GM21576 (cell line): Measurements from ENCODE around the gene PARD3B.

Source experiments
- ATAC-seq: cut with Tn5 transposase; IDR thresholded peaks from one replicate; pipeline ENCODE4 v1.9.1; 2021; ENCODE audit warnings: mild to moderate bottlenecking, moderate library complexity; ENCODE audit not compliant: unreplicated experiment

The PARD3B gene

DNA sequence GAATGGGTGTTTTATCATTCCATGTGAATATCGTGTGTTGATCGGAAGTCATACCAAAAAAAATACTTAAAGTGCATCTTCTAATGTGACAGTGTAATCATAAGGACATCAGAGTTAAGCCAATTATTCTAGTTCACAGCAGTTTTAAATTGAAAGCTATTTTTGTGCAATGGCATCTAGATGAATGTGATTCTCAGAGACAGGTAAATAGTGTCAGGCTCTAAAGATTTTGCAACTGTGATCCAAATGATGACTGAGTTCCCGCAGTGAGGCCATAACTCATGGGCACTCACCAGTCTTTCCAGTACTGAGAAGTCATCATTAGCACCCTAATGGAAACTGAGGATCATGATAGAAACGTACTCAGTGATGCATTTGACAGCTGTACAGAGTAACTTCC, 542.6 kb downstream of the PARD3B start:
- ATAC-seq, result no peak

DNA sequence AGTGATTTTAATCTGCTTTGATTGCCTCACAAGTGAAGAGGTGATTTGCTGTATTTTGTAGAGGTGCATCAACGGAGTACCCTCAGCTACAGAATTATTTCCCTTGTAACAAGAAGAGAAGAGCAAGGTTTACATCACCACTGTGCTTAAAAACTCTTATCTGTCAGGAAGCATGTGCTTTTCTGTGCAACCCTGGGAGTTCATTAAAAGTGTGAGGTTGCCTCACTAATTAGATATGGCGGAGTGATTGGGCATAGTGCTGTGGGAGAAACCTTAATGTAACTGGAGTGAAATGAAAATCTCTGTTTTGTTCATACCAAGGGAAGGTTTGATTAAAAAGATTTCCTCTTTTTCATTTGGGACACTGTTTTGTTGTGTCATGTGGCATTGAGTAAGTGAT, 544.7 kb downstream of the PARD3B start:
- no peak for ATAC-seq

DNA sequence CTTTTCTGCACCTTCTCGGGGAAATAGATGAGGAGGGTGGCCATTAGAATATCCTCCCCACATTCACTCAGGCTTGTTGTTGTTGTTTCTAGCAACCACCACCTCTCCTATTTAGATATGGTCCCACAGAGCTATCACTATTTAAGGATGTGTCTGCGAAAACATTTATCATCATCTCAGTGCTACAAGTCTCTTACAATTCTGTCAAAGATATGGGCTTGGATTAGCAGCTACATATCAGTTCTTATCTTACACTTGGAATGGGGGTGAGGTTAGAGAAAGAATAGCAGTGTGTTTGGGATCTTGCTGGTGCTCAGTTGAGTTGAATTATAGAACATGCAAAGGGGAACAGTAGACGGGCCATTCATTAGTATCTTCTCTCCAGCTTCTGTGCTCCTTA, 546.1 kb downstream of the PARD3B start:
- no peak for ATAC-seq

DNA sequence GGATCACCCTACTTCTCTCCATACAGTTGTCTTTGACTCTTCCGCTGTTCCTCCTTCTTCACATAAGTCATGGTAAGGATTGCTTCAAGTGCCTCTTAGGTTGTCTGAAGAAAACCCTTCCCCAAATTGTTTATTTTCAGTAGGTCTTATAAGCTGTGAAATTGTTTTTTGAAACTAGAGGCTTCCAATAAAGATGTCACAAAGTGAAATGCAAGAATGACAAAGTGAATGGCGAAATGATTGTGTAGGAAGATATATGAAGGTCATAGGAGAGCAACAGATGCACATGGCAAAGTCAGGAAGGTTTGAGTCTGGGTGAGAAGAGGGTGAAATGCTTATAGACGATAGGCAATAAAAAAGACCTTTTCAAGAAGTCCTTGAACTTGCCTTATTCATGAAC, 548.8 kb downstream of the PARD3B start:
- no peak for ATAC-seq

DNA sequence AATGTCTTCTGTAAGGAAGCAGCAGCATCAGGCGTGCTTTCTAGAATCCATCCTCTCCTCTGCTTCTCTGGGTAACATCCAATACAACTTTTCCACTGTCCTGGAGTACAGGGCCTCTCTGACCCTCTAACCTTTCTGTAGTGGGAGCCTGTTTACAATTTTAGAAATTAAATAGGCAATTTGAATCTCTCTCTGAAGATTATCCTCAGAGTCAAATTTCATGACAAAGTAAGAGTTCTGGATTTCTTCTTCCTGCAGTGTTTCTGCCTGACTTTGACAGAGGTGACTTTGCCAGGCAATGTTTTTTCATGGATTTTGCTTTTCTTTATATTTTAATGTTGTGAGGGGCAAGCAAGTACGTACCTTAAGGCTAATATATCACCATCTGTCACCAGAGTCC, 558.4 kb downstream of the PARD3B start:
- ATAC-seq, result no peak

DNA sequence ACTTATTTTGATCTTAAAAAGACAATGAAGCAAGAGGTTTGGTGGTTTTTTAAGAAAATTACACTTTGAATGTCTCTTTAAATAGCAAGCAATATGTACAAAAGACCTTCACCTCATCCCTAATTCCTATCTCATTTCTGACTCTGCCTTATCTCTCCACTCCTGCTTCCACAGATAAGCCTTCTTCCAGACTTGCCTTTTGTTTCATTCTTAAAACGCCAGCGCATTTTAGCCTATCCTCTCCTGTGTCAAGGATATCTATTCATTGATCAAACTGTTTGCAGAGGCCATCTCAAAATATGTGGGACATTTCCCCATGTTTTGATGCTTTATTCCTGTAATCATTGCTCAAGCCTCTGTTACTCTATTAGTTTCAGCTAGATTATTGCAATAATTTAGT, 562.5 kb downstream of the PARD3B start:
- no peak for ATAC-seq

DNA sequence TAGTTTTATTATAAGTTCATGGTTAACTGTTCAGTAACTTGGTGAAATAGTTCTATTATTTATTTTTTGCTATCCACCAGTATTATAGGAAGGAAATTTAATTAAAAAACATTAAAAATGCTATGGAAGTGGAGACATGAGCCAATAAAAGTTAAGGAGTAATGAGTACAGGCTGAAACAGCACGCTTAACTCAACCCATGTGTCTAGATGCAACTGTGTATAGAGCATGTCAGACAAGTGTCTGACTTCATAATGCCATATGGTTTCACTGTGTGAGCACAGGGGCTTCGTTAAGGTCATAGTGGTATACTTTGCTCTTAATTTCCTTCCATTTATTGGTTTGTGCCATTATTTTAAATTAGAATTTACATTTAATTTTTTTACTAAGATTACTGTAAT, 570.2 kb downstream of the PARD3B start:
- ATAC-seq, result no peak

DNA sequence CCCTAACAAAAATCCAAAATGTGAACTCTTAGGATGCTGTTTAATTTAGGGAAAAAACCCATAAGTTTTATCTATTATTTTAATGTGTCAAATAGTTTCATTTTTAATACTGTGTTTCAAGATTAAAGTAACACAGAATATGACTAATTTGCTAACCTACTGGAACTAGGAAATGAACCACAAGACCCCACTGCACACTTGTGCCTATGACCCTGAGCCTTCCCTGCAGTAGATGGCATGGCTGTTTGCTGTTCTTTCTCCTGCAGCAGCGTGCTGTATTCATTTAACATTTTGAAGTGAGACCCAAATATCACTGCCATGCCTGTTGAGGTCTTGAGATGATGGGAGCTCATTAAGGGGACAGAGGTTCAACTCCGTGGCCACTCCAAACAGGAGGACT, 571.9 kb downstream of the PARD3B start:
- ATAC-seq, result no peak

DNA sequence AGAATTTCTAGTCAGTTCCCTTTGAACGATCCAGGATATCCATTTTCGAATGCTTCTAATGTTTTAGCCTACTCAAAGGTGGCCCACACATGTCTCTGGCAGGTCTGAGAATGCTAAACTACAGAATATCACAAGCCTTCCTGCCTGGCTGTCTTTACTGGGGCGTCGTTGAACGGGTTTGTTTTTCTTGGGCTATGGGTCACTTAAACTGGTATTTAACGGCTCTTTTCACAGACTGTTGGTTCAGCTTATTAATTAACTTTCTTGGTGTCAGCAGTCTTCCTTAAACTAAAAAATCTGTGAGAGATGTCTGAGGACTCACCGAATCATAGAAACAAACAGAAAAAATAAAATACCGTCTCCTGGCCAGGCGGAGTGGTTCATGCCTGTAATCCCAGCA, 573.9 kb downstream of the PARD3B start:
- no peak for ATAC-seq

DNA sequence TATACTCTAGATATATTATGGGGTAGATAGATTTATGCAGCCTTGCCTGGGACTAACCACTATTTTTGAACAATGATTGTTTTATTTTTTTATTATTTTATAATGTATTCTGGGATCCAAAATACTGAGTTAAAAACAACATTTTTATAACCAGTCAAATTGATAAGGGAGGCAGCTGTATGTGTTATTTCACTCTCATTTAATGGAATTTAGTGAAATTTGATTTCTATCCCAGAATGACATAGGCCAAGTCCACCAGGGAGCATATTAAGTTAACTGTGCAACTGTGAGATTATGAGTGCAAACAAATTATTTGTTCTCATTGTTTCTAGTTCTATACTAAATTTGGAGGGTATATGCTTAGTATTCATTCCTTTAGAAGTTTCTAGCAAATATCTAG, 583.5 kb downstream of the PARD3B start:
- ATAC-seq, result no peak

DNA sequence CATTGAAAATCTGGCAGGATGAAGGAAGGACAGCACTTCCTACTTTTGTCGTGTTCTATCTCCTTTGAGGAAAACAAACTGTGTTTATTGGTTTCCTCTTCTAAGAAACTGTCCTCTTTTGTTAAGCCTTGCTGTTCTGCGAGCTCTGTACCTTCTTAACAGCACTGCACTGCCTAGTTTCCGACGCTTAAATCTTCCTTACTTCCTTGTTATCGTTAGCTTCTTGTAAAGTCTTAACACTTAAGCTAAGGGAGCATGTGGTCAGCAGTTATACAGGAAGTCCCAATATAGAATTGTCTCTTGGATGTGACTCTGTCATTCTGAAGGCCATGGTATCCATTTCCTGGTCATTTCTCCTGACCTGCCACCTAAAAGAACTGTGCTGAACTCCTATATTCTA, 584.3 kb downstream of the PARD3B start:
- ATAC-seq, result no peak

DNA sequence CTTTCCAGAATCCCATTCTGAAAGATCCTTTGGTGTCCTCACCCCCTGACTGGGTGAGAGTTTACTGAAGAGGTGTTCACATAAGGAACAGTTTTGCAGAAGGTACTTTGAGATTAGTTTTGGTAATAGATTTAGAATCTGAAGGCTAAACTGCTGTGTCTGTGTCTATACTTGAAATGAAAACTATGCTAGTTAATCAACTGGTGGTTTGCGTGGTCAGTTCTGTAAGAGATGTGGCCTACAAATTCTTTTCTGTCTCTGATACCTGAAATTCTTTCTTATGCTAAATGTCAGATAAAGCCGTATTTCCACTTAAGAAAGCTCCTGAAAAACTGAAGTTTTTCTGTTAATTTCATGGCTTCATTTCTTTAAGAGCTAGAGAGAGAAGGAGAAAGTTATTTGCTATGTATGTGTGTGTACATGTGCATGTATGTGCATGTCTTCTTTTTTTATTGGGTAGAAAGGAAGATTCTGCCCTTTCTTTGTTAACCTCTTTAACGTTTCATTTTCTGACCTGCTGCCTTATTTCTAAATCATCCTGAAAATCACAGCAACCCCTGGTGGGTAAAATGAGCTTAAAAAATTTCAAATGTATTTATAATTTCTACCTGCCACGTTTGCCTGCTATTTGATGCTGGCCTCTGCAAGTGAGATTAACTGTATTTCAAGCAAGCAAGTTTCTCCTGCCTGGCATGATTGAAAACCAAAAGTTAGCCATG, 585.0 kb downstream of the PARD3B start:
- ATAC-seq, result no peak

DNA sequence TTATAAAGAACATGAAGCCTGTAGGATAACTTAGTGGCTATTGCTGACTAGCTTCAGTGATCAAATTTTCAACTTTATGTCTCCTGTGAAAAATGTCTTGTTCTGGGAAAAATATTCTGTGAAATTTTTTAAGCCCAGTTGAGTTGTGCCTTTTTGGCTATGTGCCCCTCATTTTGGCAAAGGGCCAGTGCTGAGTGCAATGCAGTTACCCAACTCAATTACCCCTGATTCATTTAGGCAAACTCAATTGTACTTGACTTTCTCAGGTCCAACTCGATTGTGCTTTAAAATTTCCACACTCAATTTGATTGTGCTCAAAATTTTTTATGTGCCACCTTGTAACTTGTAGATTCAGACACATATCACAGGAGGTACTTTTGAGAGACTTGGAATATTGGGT, 588.3 kb downstream of the PARD3B start:
- ATAC-seq, result no peak

DNA sequence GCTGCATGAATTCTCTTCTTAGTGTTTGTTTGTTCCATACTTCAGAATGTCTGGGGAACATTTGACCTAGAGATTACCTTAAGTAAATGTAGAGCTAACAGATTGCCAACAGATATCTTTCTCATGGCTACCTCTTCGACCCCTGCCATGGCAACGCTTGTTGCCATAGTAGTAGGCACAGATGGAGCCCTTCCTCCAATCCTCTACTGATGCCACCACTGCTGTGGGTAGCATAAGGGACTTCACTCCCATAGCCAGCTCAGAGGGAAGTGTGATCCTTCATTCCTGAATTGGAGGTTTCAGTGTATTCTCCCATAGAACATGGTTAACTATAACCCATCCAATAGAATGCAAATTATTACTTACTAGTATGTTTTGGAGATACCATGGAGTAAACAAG, 593.5 kb downstream of the PARD3B start:
- no peak for ATAC-seq

DNA sequence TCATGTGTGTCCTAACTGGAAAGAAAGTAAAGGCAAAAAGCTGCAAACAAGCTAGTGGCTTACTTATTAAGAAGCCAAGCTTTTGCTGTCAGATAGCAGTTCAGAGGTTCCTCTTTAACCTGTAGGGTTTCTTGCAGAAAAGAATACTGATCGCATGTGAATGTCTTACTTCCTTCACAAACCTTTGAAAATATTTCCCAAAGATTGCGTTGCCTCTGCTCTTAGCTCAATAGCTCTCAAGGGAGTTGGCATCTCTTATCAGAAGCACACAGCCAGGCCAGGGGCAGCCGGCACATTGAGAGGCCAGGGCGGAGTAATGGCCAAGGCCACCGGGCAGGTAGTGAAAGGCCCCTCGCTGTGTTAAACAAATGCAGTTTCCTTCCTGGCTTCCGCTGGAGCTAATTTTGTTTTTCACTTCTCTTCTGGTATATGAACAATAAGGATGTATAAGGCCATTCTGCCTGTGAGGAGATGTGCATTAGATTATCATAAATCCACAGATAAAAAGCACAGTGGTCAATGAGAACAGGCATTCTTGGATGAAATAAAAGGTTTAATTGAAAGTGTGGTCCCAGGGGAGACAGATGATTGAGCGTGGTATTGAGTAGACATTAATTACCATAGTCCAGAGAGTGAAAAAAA, 594.7 kb downstream of the PARD3B start:
- peak; percentile 58 for ATAC-seq

DNA sequence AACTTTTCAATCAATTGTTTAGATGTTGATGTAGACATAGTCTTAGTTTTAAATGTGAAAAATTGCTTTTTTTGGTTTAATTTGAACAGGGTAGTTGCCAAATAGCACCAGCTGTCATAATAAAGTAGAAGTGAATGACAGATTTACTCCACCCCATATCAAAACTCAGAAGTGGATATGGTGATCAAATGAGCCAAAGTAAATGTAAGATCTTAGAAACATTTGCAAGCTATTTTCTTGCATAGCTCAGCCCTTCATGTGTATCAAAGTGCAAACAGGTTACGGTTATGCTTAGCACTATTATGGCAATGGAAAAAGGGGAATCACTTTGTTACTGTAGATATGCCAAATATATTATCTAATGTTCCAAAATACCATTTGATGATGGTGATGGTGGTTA, 596.1 kb downstream of the PARD3B start:
- ATAC-seq, result no peak

DNA sequence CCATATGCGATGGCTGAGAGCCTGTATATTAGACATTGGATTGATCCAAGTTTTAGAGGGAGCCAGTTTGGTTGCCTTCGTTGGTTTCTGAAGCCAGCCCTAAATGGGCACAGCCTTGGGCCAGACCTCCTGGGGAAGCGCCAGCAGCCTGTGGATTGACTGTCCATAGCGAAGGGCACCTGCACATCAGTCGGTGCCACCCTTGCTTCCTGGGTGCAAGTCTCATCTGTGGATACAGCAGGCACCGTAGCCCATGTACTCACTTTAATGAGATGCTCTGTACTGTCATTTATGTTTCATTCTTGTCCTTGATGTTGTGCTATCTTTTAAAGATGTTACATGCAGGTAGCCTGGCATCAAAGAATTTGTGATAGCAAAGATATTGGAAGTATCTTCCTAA, 600.6 kb downstream of the PARD3B start:
- no peak for ATAC-seq

DNA sequence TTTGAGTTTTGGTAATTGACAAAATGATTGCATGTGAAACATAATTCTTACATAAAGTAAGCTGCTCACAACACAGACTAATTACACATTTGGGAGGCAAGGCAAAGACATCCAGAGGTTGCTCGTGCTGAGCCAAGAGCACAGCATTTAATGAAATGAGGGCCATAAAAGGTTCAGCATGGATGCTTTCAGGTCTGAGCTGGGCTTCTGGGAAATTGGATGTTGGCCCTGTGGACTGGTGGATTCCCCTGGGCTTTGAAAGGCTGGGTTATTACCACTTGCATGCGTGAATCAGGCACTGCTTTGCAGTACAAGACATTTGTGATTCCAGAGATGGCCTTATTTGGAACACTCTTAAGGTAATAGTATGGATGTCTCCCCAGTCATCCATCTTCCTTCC, 603.5 kb downstream of the PARD3B start:
- no peak for ATAC-seq

DNA sequence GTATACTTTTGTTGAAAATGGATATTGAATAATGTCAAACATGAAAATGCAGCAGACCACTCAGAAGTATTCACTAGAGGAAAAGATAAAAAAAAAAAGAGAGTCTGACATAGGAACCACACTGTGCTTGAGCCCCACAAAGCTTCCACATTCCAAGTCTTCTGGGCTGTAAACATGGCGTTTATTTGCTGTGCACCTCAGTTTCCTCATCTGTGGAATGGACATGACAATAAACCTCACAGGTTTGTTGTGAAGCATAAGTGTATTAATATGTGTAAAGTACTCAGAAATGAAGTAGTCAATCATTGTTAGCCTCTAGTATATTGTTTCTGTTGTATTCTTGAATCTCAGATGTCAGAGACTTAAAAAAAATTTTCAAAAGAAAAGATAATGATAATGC, 611.2 kb downstream of the PARD3B start:
- ATAC-seq, result no peak

DNA sequence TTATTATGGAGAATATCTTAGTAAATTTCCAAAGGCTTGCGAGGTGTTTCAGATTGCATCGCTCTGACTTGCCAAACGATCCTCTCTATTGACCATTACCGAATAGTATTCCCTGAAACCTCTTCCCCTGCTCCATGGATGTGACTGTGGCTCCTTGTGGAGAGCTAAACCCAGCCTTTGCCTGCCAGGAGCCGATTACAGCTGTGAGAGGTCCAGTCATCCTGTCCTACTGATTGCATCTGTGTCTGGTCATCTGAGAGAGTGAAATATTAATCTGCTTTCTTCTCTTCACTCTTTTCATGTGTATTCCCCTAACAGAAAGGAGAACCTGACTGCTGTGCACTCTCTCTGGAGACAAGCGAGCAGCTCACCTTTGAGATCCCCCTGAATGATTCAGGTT, 613.1 kb downstream of the PARD3B start:
- no peak for ATAC-seq

DNA sequence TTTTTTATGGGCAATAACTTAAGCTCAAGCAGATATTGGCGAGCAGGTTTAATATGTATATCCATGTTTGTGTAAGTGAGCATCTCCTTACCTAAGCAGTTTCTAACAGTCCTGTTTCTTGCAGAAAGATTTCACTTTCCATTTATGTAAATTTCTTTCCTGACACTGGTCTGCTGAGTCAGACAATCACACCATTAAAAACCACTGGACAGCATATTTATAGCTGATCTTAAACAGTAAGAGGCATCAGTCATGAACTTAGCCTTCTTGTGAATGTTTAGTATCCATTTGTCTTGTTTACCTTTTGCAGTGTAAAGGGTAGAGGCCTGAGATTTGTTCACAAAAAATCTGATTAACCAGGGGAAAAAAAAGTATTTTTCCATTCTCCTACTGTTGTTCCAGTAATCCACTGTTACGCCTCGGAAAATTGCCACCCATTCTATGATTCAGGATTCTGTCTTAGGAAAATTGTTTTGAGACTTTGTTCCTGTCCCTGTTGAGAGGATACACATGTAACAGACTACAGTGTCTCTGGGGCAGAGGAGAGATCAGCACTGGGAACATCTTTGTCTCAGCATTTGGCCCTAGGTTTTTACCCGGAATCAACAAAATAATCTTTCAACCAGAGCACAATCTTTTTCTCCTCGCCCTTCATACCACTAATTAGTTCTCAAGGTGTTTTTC, 616.0 kb downstream of the PARD3B start:
- ATAC-seq, result no peak

DNA sequence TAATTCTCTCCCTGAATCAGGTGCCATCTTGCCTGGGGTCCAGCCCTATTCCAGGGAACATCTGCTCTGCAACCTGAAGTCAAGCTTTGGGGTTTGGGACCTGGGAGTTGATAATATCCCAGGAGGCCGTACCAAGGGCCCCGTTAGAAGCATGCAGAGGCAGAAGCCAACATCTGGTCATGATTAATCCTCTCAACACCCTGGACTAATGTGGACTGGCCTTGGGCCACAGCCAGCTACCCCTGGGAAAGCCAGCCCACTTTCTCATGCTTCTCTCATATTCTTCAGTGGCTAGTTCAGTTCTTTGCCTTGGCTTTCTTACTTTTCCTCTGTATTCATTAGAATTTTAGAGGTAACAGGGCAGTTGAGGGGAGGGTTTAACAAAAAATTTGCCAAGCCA, 621.5 kb downstream of the PARD3B start:
- no peak for ATAC-seq
